HG03103 (cell line): Measurements from ENCODE around the gene TMUB1.

ENCODE experiments used
- ATAC-seq: cut with Tn5 transposase; IDR thresholded peaks from one replicate; pipeline ENCODE4 v1.9.1; 2021; ENCODE audit warnings: low read depth; ENCODE audit not compliant: unreplicated experiment

The TMUB1 gene

DNA sequence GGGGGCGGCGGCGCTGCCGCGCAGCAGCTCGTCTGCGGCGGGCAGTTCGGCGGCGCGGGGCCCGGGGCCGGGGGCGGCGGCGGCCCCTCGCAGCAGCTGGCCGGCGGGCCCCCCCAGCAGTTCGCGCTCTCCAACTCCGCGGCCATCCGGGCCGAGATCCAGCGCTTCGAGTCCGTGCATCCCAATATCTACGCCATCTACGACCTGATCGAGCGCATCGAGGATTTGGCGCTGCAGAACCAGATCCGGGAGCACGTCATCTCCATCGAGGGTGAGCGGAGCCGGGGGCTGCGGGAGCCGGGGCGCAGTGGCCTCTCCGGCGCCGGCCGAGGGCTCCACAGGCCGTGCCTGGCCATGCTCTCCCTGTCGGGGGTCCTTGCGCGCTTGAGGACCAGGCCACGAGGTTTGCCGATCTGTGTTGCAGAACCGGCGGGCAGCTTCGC is 3.5 kb upstream of the TMUB1 start:
- no peak for ATAC-seq

DNA sequence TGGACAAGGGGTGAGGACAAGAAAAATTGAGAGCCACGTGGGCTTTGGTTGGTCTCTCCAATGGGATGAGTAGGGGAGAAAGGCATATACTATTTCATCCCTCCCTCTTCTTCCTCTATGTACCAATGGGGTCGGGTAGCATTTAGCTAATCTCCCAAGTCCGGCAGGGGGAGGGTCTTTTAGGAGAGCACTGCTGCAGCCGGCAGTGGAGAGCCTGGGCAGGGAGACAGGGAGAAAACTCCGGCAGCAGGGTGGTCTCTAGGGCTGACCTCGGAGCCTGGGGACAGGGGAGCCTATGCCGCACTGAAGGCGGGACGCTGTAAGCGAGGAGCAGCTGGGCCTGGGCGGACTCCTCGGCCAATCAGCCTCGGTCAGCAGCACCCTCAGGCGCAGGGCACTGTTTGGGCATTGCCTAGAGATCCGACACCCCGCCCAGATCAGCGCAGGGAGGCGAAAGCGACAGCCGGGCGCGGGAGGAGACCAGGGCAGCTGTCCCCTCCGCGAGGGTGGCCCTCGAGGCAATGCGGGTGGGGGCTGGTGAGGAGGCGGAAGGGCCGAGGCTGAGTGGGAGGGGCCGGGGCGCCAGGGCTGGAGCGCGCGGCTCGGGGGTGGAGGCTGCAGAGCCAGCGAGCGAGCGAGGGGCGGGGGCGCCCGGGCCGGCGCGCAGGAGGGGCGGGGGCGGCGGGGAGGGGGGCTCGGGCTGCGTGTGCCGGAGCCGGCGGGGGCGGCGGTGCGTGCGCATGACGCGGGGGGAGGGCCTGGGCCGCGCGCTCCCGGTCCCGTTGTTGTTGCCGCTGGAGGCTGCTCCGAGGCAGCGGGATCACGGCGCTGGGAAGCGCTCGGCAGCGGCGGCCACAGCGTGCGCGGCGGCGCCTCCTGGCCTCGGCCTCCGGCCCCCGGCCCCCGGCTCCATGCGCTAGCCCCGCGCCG is 2.7 kb upstream of the TMUB1 start, which contains the start of gene AGAP3:
AGAP3 (plus strand) TSS at position 785 of the 930 bp plus-strand sequence. CDS start 267 bp downstream, outside the sequence.
- peak; percentile 37 for ATAC-seq

DNA sequence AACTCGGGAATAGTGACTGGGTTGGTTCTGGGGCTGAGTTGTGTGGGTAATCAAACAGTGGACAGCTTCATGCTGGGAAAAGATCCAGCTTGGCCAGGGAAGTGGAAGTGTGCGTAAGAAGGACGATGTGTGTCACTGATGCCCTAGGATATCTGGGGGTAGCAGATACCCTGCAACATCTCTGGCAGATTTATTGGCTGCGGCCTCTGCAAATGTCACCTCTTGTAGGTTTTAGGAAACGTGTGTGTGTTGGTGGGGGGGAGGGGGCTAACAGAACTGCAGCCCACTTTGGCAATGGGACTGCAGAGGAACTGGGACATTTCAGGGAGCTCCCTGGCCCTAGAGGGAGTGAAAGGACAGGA is 2.0 kb upstream of the TMUB1 start:
- no peak for ATAC-seq

DNA sequence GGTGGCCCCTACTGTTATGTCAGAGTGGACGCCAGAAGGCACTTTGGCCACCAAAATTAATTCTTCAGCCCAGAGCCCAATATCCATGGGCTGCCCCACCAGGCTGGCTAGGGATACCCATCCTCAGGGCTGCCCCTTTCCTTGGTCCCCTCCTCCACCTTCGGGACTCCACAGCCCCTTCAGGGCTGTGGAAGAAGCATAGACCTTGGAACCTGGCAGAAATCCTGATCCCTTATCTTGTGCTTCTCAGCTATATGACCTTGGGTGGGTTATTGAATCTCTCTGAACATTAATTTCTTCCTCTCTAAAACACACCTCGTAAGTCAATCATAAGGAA is 499 bp upstream of the TMUB1 start:
- no peak for ATAC-seq

DNA sequence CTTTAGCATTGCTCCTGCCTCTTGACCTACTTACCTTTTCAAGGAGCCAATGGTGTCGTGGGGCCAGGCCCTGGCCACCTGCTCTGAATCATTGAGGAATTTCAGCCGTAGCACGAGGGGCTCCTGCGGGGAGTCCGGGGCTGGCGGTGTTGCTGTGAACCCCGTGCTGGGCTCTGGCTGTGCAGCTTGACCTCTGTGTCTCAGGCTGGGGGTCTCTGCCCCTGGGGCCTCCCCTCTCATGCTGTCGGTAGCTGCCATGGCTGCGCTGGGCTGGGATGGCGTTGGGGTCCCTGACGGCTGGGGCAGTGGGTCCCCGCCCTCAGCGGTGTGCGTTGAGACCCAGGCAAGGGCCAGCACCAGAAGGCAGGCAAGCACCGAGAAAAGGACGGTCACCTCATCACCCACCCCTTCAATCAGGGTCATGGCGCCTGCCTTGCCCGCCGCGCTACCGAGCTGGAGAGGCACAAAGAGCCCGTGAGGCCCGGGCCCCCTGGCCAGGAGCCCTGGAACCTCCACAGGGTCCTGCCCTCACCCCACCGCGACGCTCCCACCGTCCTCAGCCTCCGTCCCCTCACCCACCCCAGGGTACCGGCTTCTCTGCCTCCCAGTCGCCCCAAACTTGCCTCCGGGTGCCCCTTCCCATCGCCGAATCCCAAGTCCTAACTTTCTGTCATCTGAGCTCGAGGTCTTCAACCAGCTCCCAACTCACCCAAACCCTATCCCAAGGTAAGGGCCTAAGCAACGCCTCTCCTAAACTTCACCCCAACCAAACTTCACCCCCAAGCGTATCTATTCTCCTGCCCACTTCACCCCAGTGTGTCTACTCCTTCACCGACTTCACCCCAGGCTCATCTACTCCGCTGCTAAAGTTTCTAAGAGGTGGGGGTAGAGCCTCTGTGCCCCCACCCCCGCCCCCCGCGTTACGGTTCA is 887 bp downstream of the TMUB1 start:
- ATAC-seq = no peak

DNA sequence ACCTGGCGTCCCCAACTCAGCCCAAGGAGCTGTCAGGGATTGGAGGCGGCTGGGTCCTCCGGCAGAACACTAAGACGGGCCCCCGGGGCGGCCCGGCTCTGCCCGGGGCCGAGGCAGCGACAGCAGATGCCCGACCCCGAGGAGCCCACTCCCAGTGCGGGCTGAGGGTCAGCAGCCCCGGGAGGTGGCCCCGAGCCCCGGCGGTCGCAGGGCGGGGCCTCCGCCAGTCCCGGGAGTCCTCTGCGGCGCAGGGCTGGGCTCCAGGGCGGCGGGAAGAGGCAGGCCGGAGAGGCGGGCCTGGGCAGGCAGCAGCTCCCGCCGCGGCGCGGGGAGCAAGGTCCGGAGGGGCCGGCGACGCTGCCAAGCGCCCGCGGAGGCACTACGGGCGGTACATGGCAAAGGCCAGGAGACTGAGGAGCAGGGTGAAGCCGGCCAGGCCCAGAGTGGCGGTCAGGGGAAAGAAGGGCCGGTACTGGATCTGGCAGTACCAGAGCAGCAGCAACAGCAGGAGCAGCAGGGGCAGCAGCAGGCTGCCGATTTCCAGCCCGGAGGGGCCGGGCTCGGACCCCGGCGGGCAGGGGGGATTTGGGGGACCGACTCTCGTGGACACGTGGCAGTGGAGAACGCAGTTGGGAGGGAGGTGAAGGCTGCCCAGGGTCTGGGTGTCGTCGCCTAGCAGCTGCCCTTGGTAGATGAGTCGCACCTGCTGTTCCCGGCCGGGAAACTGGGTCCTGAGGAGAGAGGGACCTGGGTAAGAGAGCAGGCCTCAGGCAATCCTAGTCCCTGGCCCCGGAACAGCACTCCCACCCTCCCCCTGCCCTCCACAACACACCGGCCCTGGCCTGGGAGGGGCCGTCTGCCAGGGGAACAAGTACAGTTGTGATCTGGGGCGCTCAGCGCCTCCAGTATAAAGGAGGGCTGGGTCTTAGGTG is 1.9 kb downstream of the TMUB1 start:
- ATAC-seq = no peak

DNA sequence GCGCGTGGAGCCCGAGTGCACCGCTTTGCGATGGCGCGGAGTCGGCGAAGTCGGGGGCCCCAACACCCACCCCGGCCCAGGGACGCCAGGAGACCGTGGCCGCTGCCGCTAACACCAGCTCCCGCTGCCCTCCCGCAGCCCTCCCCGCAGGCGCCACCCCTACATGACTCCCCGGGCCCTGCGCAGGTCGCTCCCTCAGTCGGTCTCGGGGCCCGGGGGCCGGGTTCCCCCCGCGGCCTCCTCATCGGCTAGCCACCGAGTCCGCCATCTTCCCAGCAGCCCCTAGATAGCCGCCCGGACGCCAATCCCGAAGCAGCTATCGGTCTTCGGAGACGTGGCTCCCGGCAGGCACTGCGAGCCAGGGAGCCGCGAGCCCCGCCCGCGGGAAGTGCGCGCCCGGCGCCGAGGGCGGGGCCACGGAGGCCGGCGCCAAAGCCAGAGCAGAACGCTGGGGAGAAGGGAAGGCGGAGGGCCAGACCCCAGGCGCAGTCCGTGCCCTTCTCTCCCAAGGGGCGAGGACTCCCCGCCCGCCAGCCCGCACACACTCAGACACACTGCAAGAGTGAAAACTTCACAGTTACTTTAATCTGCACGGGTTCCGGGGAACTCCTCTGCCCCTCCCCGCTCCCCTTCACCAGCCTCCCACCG is 2.6 kb downstream of the TMUB1 start, which contains the start of gene FASTK:
FASTK (minus strand) TSS at position 288 of the 648 bp plus-strand sequence; CDS start at position 245, 43 bp downstream.
- peak; percentile 71 for ATAC-seq

DNA sequence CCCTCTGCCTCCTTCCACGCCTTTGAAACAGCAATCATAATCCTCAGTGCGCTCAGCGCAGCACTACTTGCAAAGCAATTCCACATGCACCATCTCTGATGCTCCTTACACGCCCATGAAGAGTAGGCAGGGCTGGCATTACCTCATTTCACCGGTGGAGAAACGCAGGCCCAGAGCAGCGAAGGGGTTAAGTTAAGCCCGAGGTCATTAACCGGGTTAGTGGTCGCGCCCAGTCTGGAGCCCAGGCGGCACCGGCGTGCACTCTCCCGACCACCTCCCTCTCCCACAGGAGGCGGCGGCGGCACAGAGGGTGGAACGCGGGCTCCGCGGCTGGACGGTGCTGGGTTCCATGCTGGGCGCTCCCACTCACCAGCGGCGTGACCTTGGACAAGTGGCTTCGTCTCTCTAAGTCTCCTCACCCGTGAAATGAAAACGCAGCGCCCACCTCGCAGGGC is 3.2 kb downstream of the TMUB1 start:
- no peak for ATAC-seq

DNA sequence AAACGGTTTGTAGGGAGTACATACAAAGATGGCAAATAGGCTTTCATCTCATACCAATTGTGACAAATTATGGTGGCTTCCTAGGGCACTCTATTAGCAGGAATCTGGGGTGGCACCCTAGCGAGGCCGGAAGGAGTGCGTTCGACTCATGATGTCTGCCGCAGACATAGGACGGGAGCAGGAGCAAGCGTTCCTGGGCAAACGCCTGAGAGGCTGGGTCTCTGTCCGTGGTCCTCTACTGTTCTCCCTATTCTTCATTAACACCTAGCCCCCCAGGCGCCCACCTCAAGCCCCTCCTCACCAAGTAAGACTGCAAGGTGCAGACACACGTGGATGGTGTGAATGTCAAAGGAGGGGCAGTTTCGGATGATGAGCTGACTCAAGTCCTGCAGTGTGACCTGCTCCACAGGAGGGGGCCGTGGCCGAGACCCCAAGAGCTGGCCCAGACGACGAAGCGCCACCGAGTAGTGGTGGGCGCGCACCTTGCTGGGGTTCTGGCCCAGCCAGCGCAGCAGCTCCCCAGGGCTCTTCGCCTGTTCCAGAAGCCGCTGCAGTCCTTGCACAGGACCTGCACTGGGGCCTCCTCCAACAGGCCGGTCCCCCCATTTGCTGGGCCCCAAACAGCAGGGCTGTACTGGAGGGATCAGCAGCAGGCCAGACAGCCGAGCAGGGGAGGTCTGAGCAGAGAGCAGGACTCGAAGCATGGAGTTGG is 3.9 kb downstream of the TMUB1 start:
- no peak for ATAC-seq

DNA sequence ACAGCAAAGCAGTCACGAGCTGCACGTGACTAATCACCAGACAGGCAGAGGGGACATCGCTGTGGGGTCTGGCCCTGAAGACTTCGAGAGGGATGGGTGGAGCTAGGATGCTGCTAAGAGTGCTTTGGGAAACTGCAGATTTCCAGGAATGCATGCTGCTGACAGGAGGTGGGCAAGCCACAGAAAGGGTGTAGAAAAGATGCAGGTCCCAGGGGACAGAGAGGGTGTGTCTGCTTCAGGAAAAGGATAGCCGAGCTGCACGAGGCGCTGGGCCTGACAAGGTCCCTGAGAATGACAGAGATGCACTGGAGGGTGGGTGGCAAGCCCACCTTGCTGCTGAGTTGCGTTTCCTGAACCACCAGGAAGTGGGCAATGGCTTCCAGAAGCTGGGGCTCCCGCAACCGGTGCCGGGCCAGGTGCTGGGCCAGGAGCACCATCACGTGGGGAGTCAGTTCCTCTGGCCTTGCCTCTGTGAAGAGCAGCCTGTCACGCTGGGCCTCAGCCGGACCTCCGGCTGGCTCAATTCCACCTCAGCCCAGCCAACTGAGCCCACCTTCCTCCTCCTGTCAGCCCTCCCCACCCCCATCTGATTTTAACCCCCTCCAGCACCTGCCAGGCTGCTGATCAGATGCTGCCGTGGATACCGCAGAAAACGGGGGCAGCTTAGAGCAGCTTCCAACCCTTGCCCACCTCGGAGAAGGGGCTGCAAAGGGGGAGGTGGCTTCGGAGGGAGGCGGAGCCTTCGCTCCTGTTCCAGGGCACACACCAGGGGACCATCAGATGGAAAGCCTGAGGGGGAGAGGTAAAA is 4.9 kb downstream of the TMUB1 start:
- no peak for ATAC-seq

DNA sequence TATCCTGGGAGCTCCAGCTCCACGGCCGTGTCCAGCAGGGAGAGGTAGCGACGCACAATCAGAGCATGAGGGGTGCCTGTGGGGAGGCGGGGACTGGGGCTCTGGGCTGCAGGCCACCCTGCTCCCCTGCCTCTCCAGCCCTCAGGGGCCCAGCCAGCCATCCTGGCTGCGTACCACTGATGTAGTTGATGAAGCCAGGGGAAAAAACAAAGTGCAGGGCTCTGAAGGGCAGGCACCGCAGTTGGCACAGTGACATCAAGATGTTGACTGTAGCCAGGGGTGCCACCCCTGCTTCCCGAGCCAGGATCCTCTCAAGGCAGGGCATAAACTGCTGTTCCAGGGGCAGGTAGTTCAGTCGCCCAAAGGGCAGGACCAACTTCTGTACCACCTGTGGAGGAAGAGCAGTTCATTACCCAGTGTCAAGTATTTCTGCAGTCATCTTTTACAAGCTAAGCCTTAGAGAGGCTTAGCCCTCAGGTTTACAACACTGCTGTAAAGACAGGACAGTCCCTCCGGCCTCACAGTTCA is 5.5 kb downstream of the TMUB1 start:
- no peak for ATAC-seq

DNA sequence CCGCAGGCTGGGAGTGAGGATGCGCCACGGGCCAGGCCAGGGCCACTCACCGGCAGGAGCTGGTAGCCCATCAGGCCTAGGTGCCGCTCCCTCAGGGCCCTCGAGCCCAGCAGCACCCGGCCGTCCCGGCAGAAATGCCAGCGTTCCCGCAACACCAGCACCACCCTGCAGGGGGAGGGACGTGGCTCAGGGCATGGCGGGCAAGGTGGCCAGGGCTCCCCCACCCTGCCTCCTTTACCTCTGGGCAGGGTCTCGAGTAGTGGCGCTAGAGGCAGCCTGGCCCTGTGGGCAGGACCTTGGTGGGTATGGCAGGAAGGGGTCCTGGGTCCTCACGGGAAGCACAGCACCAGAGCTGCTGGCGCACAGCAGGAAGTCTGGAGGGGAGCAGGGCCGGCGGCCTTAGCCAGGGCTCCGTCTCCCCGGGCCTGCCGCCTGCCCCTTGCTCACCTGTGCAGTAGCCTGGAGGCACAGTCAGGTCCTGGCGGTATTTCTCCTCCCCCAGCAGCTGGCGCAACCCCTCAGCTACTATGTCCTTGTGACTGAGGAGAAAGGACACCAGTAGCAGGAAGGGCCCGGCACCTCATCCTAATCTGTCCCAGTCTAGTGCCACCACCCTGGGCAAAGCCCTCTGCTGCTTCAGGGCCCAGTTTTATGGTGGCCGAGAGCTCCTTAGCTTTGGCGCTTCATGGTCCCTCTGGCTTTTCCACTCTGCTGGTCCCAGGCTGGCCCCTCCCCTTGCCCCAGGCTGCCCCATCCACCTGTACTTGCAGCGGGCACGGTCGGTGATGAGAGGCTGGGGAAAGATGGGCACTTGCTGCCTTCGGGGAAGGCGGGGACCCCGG is 6.2 kb downstream of the TMUB1 start:
- ATAC-seq = no peak

DNA sequence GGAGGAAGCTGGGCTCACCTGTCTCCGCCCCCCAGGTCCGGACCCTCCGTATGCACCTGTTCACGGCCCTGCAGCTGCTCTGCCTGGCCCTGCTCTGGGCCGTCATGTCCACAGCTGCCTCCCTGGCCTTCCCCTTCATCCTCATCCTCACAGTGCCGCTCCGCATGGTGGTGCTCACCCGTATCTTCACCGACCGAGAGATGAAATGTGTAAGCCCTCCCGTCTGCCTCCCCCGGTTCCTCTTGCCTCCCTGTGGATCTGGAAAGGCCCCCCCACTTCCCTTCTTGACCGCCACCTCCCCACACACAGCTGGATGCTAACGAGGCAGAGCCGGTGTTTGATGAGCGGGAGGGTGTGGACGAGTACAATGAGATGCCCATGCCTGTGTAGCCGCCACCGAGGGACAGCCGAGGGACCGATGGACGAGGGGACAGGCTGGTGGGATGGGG is 7.3 kb downstream of the TMUB1 start:
- ATAC-seq = no peak

DNA sequence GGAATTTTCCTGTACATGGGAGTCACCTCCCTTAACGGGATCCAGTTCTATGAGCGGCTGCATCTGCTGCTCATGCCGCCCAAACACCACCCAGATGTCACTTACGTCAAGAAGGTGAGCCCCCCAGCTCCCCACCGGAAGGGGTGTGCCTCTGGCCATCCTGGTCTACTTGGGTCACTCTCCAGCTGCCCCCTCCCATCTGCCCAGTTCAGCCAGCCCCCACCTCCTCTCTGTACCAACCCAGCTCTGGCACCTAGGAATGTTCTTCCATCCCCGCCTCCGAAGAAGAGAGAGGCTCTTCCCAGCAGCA is 7.7 kb downstream of the TMUB1 start:
- no peak for ATAC-seq

DNA sequence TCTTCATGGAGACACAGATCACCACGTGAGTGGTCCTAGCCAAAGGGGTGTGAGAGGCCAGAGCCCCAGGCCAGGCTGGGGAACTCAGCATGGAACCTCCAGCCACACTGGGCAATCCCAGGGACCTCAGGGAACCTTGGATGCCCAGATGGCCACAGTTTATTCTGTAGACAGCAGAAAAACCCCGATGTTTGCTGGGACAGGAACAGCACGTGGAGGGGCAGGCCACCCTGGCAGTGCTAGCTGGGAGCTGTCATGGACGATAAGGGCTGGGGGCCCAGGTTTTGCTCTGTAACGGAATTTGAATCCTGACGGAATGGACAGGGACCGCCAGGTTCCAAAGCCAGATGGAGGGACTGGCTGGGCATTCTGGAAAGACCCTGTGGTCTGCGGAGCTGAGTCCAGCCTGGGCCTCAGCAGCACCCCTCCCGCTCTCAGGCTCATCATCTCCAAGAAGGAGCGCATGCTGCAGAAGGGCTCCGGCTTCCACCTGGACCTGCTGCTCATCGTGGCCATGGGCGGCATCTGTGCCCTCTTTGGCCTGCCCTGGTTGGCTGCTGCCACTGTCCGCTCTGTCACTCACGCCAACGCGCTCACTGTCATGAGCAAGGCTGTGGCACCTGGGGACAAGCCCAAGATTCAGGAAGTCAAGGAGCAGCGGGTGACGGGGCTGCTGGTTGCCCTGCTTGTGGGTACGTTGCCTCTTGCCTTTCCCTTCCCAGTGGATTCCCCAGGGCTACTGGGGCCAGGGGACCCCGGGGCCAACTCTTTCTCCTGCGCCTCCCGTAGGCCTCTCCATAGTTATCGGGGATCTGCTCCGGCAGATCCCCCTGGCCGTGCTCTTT is 8.3 kb downstream of the TMUB1 start:
- ATAC-seq = no peak

DNA sequence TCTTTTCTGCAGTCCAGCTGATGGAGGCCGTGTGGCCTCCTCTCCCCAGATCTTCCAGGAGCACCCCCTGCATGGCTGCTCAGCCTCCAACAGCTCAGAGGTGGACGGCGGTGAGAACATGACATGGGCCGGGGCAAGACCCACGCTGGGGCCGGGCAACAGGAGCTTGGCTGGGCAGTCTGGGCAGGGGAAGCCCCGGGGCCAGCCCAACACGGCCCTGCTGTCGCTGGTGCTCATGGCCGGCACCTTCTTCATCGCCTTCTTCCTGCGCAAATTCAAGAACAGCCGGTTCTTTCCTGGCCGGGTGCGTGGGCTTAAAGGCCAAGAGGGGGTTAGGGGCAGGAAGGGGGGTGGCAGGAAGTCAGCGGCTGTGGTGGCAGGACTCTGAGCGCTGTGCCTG is 9.3 kb downstream of the TMUB1 start:
- ATAC-seq = no peak
